H9 (cell line): Measurements from ENCODE around the gene STON2. TPM values are rescaled to one million over a fixed set of nuclear protein-coding genes. Genes with fewer than 3 reads are reported as not detected.

Experiments used
- DNase-seq: peaks from one replicate; pipeline ENCODE4 v3.0.0-alpha.2; 2017
- H2AFZ ChIP-seq: one replicate; pipeline ENCODE4 v1.6.1; 2013; ENCODE audit warnings: mild to moderate bottlenecking, low read length, control low read depth, moderate library complexity
- H2AK5ac ChIP-seq: 2 replicates; pipeline ENCODE4 v1.6.1; 2013; ENCODE audit warnings: low read length, control low read depth, mixed read lengths; ENCODE audit not compliant: insufficient read length
- H2BK120ac ChIP-seq: one replicate; pipeline ENCODE4 v1.6.1; 2013; ENCODE audit warnings: low read depth, mild to moderate bottlenecking, low read length, control low read depth, inconsistent platforms; ENCODE audit not compliant: poor library complexity, severe bottlenecking
- H2BK12ac ChIP-seq: 2 replicates; pipeline ENCODE4 v1.6.1; 2013; ENCODE audit warnings: low read length, control low read depth, mixed read lengths, low read depth; ENCODE audit not compliant: insufficient read length
- H2BK15ac ChIP-seq: 2 replicates; pipeline ENCODE4 v1.6.1; 2013; ENCODE audit warnings: low read depth, low read length, control low read depth
- H2BK20ac ChIP-seq: one replicate; pipeline ENCODE4 v1.6.1; 2013; ENCODE audit warnings: low read depth, mild to moderate bottlenecking, low read length, control low read depth, inconsistent platforms; ENCODE audit not compliant: poor library complexity, severe bottlenecking
- H2BK5ac ChIP-seq: 2 replicates; pipeline ENCODE4 v1.6.1; 2013; ENCODE audit warnings: low read length, control low read depth, mixed read lengths; ENCODE audit not compliant: insufficient read length
- H3K14ac ChIP-seq: 2 replicates; pipeline ENCODE4 v1.6.1; 2013; ENCODE audit warnings: low read length, control low read depth; ENCODE audit not compliant: insufficient read depth
- H3K18ac ChIP-seq: 2 replicates; pipeline ENCODE4 v1.6.1; 2013; ENCODE audit warnings: low read depth, mild to moderate bottlenecking, mixed read lengths, low read length, control low read depth; ENCODE audit not compliant: insufficient read length
- H3K23ac ChIP-seq: 2 replicates; pipeline ENCODE4 v1.6.1; 2013; ENCODE audit warnings: low read length, control low read depth, mixed read lengths, low read depth; ENCODE audit not compliant: insufficient read length
- H3K23me2 ChIP-seq: 2 replicates; pipeline ENCODE4 v1.6.1; 2013; ENCODE audit warnings: low read depth, mild to moderate bottlenecking, mixed read lengths, low read length, control low read depth; ENCODE audit not compliant: insufficient read length, poor library complexity, severe bottlenecking
- H3K27ac ChIP-seq: 2 replicates; pipeline ENCODE4 v1.5.1; 2013; ENCODE audit warnings: low read length, control low read depth, mixed read lengths, low read depth; ENCODE audit not compliant: insufficient read length
- H3K27me3 ChIP-seq: 2 replicates; pipeline ENCODE4 v1.6.1; 2013; ENCODE audit warnings: low read length, control low read depth, inconsistent platforms; ENCODE audit not compliant: insufficient read depth
- H3K4ac ChIP-seq: 2 replicates; pipeline ENCODE4 v1.6.1; 2013; ENCODE audit warnings: low read depth, mild to moderate bottlenecking, control low read depth, inconsistent platforms, low read length, moderate library complexity
- H3K4me1 ChIP-seq: 2 replicates; pipeline ENCODE4 v1.6.1; 2013; ENCODE audit warnings: low read length, control low read depth, inconsistent platforms; ENCODE audit not compliant: insufficient read depth
- H3K4me2 ChIP-seq: 2 replicates; pipeline ENCODE4 v1.6.1; 2013; ENCODE audit warnings: low read length, control low read depth, mixed read lengths; ENCODE audit not compliant: insufficient read length, insufficient read depth
- H3K56ac ChIP-seq: 2 replicates; pipeline ENCODE4 v1.6.1; 2013; ENCODE audit warnings: low read depth, mild to moderate bottlenecking, mixed read lengths, low read length, control low read depth; ENCODE audit not compliant: insufficient read length
- H3K79me1 ChIP-seq: 2 replicates; pipeline ENCODE4 v1.6.1; 2013; ENCODE audit warnings: low read depth, mild to moderate bottlenecking, moderate library complexity, low read length, control low read depth, inconsistent platforms; ENCODE audit not compliant: insufficient read depth, poor library complexity, severe bottlenecking
- H3K79me2 ChIP-seq: 2 replicates; pipeline ENCODE4 v1.6.1; 2013; ENCODE audit warnings: low read length, control low read depth, inconsistent platforms; ENCODE audit not compliant: insufficient read depth
- H3K9ac ChIP-seq: 2 replicates; pipeline ENCODE4 v1.6.1; 2013; ENCODE audit warnings: low read length, control low read depth, mixed read lengths; ENCODE audit not compliant: insufficient read length; ENCODE audit errors: extremely low read depth
- H3K9me3 ChIP-seq: one replicate; pipeline ENCODE4 v1.6.1; 2013; ENCODE audit warnings: low read depth, low read length, inconsistent platforms; ENCODE audit not compliant: control insufficient read depth
- H3T11ph ChIP-seq: one replicate; pipeline ENCODE4 v1.6.1; 2013; ENCODE audit warnings: mild to moderate bottlenecking, low read length, control low read depth, inconsistent platforms
- H4K20me1 ChIP-seq: one replicate; pipeline ENCODE4 v1.6.1; 2013; ENCODE audit not compliant: control insufficient read depth, insufficient read length, insufficient read depth
- H4K5ac ChIP-seq: 2 replicates; pipeline ENCODE4 v1.6.1; 2013; ENCODE audit warnings: low read depth, mild to moderate bottlenecking, mixed read lengths, low read length, control low read depth; ENCODE audit not compliant: insufficient read length
- H4K8ac ChIP-seq: replicated peaks from 2 replicates; pipeline ENCODE4 v1.6.1; 2013; ENCODE audit warnings: low read length, control low read depth, mixed read lengths, low read depth; ENCODE audit not compliant: insufficient read length
- H4K91ac ChIP-seq: 2 replicates; pipeline ENCODE4 v1.6.1; 2013; ENCODE audit warnings: low read depth, mild to moderate bottlenecking, moderate library complexity, mixed read lengths, low read length, control low read depth; ENCODE audit not compliant: insufficient read length
- H3K27ac Mint-ChIP-seq, 3 experiments: 2 replicates in 2 of 3; 3 replicates in 1 of 3; pipeline ENCODE4 v1.8.0; 2020 to 2021; ENCODE audit warnings: mixed read lengths in 3 of 3, mild to moderate bottlenecking in 1 of 3, moderate library complexity in 1 of 3
- H3K27me3 Mint-ChIP-seq: 2 replicates; pipeline ENCODE4 v1.8.0; 2021; ENCODE audit warnings: low read depth, mild to moderate bottlenecking, moderate library complexity, mixed read lengths
- H3K36me3 Mint-ChIP-seq, 3 experiments: 2 replicates in 2 of 3; 3 replicates in 1 of 3; pipeline ENCODE4 v1.8.0; 2020 to 2021; ENCODE audit warnings: low read depth in 3 of 3, mixed read lengths in 3 of 3; ENCODE audit not compliant: insufficient read depth in 1 of 3
- H3K4me1 Mint-ChIP-seq, 2 experiments: 2 replicates each; pipeline ENCODE4 v1.8.0; 2020; ENCODE audit warnings: mixed read lengths in 2 of 2
- H3K4me3 Mint-ChIP-seq, 2 experiments: 2 replicates in 1 of 2; 3 replicates in 1 of 2; pipeline ENCODE4 v1.8.0; 2020 to 2021; ENCODE audit warnings: mild to moderate bottlenecking in 2 of 2, mixed read lengths in 2 of 2, moderate library complexity in 1 of 2
- H3K9me3 Mint-ChIP-seq, 2 experiments: 2 replicates in 1 of 2; 3 replicates in 1 of 2; pipeline ENCODE4 v1.8.0; 2020; ENCODE audit warnings: mild to moderate bottlenecking in 2 of 2, mixed read lengths in 2 of 2, moderate library complexity in 1 of 2
- CTCF ChIP-seq: fragments of 200-600 bp; sonication (generic); conservative IDR thresholded peaks from 3 replicates; pipeline ENCODE4 v1.8.0; 2021; ENCODE audit warnings: antibody characterized with exemption, mild to moderate bottlenecking
- WGBS: extraction: QIAGEN DNeasy Blood & Tissue Kit; methylation state at CpG from one replicate; pipeline ENCODE4 v1.1.7; 2013; ENCODE audit warnings: missing lambda C conversion rate, low lambda C conversion rate, mixed read lengths; ENCODE audit not compliant: insufficient read length; ENCODE audit errors: extremely low coverage; 5-methylcytosine and 5-hydroxymethylcytosine counted together
- total RNA-seq: library from RNA; stranded (reverse); gene quantifications from 2 replicates; pipeline ENCODE4 v1.2.1, GENCODE V29; 2021

Gene STON2
- total RNA-seq, 1 experiment from 2014 or later = 62.9 TPM

- DNase-seq = no peak
- H2BK20ac ChIP-seq = no peak overlapping the region
- peak overlapping the region; percentile 98 to 99 (median 99) for H3K27ac Mint-ChIP-seq
- peak overlapping the region; percentile 85 for H2BK12ac ChIP-seq
- H3K4me1 Mint-ChIP-seq = peaks cover 69 to 70% of the 10 kb centered on the region in 2 experiments
- H2BK15ac ChIP-seq = no peak overlapping the region
- H2BK120ac ChIP-seq = peak overlapping the region; percentile 71
- peaks cover 6% of the 10 kb centered on the region; the same call in 1 of the 2 replicates for H3K4me1 ChIP-seq
- H3K9me3 ChIP-seq = no peaks in the 10 kb centered on the region
- H3K23ac ChIP-seq = no peak overlapping the region
- no peaks in the 10 kb centered on the region for H3K27me3 ChIP-seq
- peak overlapping the region; percentile 23 for H3K9ac ChIP-seq
- H3K56ac ChIP-seq = no peak overlapping the region
- WGBS = no CpG with 5 or more reads among the region's 4 CpGs
- no peaks in the 10 kb centered on the region for H3K27me3 Mint-ChIP-seq
- peaks cover 2 to 12% of the 10 kb centered on the region in 2 experiments; a peak in 2 of 5 replicates for H3K9me3 Mint-ChIP-seq
- H3K27ac ChIP-seq = peak overlapping the region; percentile 53
- H3K14ac ChIP-seq = peak overlapping the region; percentile 71; the same call in 1 of the 2 replicates
- no peak overlapping the region for H4K91ac ChIP-seq
- H3K18ac ChIP-seq = peak overlapping the region; percentile 59
- peak overlapping the region; percentile 3; the same call in 1 of the 2 replicates for H3K4ac ChIP-seq
- H3K23me2 ChIP-seq = no peaks in the 10 kb centered on the region
- H2BK5ac ChIP-seq = no peak overlapping the region
- H3T11ph ChIP-seq = peak overlapping the region; percentile 96
- no peak overlapping the region for H3K4me2 ChIP-seq
- H4K20me1 ChIP-seq = no peaks in the 10 kb centered on the region
- no peak overlapping the region; a peak in 1 of 5 replicates for H3K4me3 Mint-ChIP-seq
- H2AFZ ChIP-seq = no peak overlapping the region
- H4K8ac ChIP-seq = no peak overlapping the region
- peak overlapping the region; percentile 23 for H4K5ac ChIP-seq
- H2AK5ac ChIP-seq = peak overlapping the region; percentile 91
- H3K79me1 ChIP-seq = no peaks in the 10 kb centered on the region
- H3K36me3 Mint-ChIP-seq = peaks cover 7 to 16% (median 11%) of the 10 kb centered on the region in 3 experiments
- no peak for TF ChIP-seq CTCF
- no peaks in the 10 kb centered on the region; the same call in 1 of the 2 replicates for H3K79me2 ChIP-seq
These were observed 85.5 kb downstream of the STON2 start for GRCh38 chr14:81314443-81315175.
